HUES6 (cell line): ENCODE results near the gene TXLNB.
A peak's percentile ranks its signal among the peaks of the same experiment; 100 is the strongest.

Experiments
- H3K27ac ChIP-seq: 2 replicates; pipeline ENCODE4 v1.7.0; 2013; ENCODE audit warnings: low read depth, mild to moderate bottlenecking, low read length, inconsistent platforms
- H3K27me3 ChIP-seq: 2 replicates; pipeline ENCODE4 v1.6.1; 2013; ENCODE audit warnings: low read length; ENCODE audit not compliant: control insufficient read depth, insufficient read depth
- H3K36me3 ChIP-seq: 2 replicates; pipeline ENCODE4 v1.6.1; 2013; ENCODE audit warnings: low read length; ENCODE audit not compliant: control insufficient read depth, insufficient read depth
- H3K4me1 ChIP-seq: 2 replicates; pipeline ENCODE4 v1.6.1; 2013; ENCODE audit warnings: low read length; ENCODE audit not compliant: control insufficient read depth, insufficient read depth
- H3K4me3 ChIP-seq: 2 replicates; pipeline ENCODE4 v1.5.1; 2013; ENCODE audit warnings: low read depth, low read length
- H3K9ac ChIP-seq: one replicate; pipeline ENCODE4 v1.6.1; 2013; ENCODE audit warnings: mild to moderate bottlenecking, low read length
- H3K9me3 ChIP-seq: 2 replicates; pipeline ENCODE4 v1.6.1; 2013; ENCODE audit warnings: low read depth, low read length; ENCODE audit not compliant: control insufficient read depth, insufficient read depth

Gene TXLNB

GRCh38 chr6:139329224-139329623 lies 37.4 kb upstream of the TXLNB start:
- Histone ChIP-seq H3K4me3 (no peak overlapping the region), H3K4me1 (no peaks in the 10 kb centered on the region), H3K9ac (no peak overlapping the region), H3K27me3 (no peaks in the 10 kb centered on the region), H3K27ac (no peak overlapping the region), H3K36me3 (no peaks in the 10 kb centered on the region), H3K9me3 (no peaks in the 10 kb centered on the region; the same call in 1 of the 2 replicates)

GRCh38 chr6:139327038-139327437 lies 35.2 kb upstream of the TXLNB start:
- no peak overlapping the region for H3K4me3 ChIP-seq
- no peak overlapping the region for H3K9ac ChIP-seq
- peaks cover 5% of the 10 kb centered on the region; the same call in 1 of the 2 replicates for H3K4me1 ChIP-seq
- no peaks in the 10 kb centered on the region; the same call in 1 of the 2 replicates for H3K9me3 ChIP-seq
- H3K27me3 ChIP-seq, result no peaks in the 10 kb centered on the region
- no peaks in the 10 kb centered on the region for H3K36me3 ChIP-seq
- no peak overlapping the region for H3K27ac ChIP-seq

GRCh38 chr6:139325686-139326085 lies 33.9 kb upstream of the TXLNB start:
- Histone ChIP-seq H3K9me3 (no peaks in the 10 kb centered on the region; the same call in 1 of the 2 replicates), H3K36me3 (no peaks in the 10 kb centered on the region), H3K27ac (no peak overlapping the region), H3K9ac (no peak overlapping the region), H3K27me3 (no peaks in the 10 kb centered on the region), H3K4me3 (no peak overlapping the region), H3K4me1 (peaks cover 5% of the 10 kb centered on the region; the same call in 1 of the 2 replicates)

- H3K36me3 ChIP-seq, result no peaks in the 10 kb centered on the region
- H3K4me3 ChIP-seq, result no peak overlapping the region
- no peak overlapping the region for H3K9ac ChIP-seq
- no peak overlapping the region for H3K27ac ChIP-seq
- no peaks in the 10 kb centered on the region; the same call in 1 of the 2 replicates for H3K9me3 ChIP-seq
- no peaks in the 10 kb centered on the region for H3K27me3 ChIP-seq
- H3K4me1 ChIP-seq, result peaks cover 5% of the 10 kb centered on the region; the same call in 1 of the 2 replicates
Observed at GRCh38 chr6:139325125-139325524, 33.3 kb upstream of the TXLNB start.

- Histone ChIP-seq H3K9ac (no peak overlapping the region), H3K27ac (no peak overlapping the region), H3K4me1 (peaks cover 5% of the 10 kb centered on the region; the same call in 1 of the 2 replicates)
Observed at GRCh38 chr6:139324301-139324555, 32.4 kb upstream of the TXLNB start.

GRCh38 chr6:139323511-139324300 lies 31.9 kb upstream of the TXLNB start:
- Histone ChIP-seq H3K9me3 (no peaks in the 10 kb centered on the region; the same call in 1 of the 2 replicates), H3K4me1 (peaks cover 5% of the 10 kb centered on the region; the same call in 1 of the 2 replicates), H3K27ac (no peak overlapping the region), H3K36me3 (no peaks in the 10 kb centered on the region), H3K4me3 (no peak overlapping the region), H3K9ac (no peak overlapping the region), H3K27me3 (no peaks in the 10 kb centered on the region)

More at GRCh38 chr6:139324301-139324555, 32.4 kb upstream of the TXLNB start:
- H3K4me3 ChIP-seq, result no peak overlapping the region
- H3K27me3 ChIP-seq, result no peaks in the 10 kb centered on the region
- H3K36me3 ChIP-seq, result no peaks in the 10 kb centered on the region
- no peaks in the 10 kb centered on the region; the same call in 1 of the 2 replicates for H3K9me3 ChIP-seq

- H3K27ac ChIP-seq, result no peak overlapping the region
- H3K27me3 ChIP-seq, result no peaks in the 10 kb centered on the region
- peaks cover 9% of the 10 kb centered on the region for H3K4me1 ChIP-seq
- H3K36me3 ChIP-seq, result no peaks in the 10 kb centered on the region
- no peak overlapping the region for H3K9ac ChIP-seq
- H3K4me3 ChIP-seq, result no peak overlapping the region
- H3K9me3 ChIP-seq, result no peaks in the 10 kb centered on the region; the same call in 1 of the 2 replicates
Observed at GRCh38 chr6:139320081-139320480, 28.3 kb upstream of the TXLNB start.

GRCh38 chr6:139316622-139317317 lies 25.0 kb upstream of the TXLNB start:
- no peak overlapping the region for H3K27ac ChIP-seq

GRCh38 chr6:139313784-139314545 lies 22.2 kb upstream of the TXLNB start:
- Histone ChIP-seq H3K4me3 (0 out of 2 replicates have a peak overlapping the region, but pooled peaks have one; percentile 15), H3K36me3 (no peaks in the 10 kb centered on the region), H3K9ac (peak overlapping the region; percentile 39), H3K4me1 (peaks cover 41% of the 10 kb centered on the region), H3K27me3 (no peaks in the 10 kb centered on the region), H3K27ac (peak overlapping the region; percentile 95), H3K9me3 (no peaks in the 10 kb centered on the region; the same call in 1 of the 2 replicates)

More at GRCh38 chr6:139316622-139317317, 25.0 kb upstream of the TXLNB start:
- H3K4me1 ChIP-seq, result peaks cover 32% of the 10 kb centered on the region
- H3K4me3 ChIP-seq, result no peak overlapping the region
- H3K27me3 ChIP-seq, result no peaks in the 10 kb centered on the region
- no peaks in the 10 kb centered on the region for H3K36me3 ChIP-seq
- no peak overlapping the region for H3K9ac ChIP-seq
- no peaks in the 10 kb centered on the region; the same call in 1 of the 2 replicates for H3K9me3 ChIP-seq

- Histone ChIP-seq H3K4me3 (0 out of 2 replicates have a peak overlapping the region, but pooled peaks have one; percentile 6), H3K27me3 (no peaks in the 10 kb centered on the region), H3K4me1 (peaks cover 41% of the 10 kb centered on the region), H3K9ac (peak overlapping the region; percentile 76), H3K36me3 (no peaks in the 10 kb centered on the region), H3K27ac (peak overlapping the region; percentile 95), H3K9me3 (no peaks in the 10 kb centered on the region; the same call in 1 of the 2 replicates)
Observed at GRCh38 chr6:139313229-139313628, 21.4 kb upstream of the TXLNB start.
